ENCODE measurements around the gene BTG3. TPM values are rescaled to one million over a fixed set of nuclear protein-coding genes. Genes with fewer than 3 reads are reported as not detected.

BTG3 gene
- total and polyA plus RNA-seq, 2 donors (not counting 3 experiments of a cell fraction or from before 2014, with no cell fraction given), result 18.1 to 37.2 TPM

- ChIA-PET CTCF (no interaction called here), POLR2A (no interaction called here)
- TF ChIP-seq FOS (IDR thresholded peaks at IDR 0.05; ENCODE audit: borderline replicate concordance, insufficient read depth, low read length), result no peak
- no peak for TF ChIP-seq POLR2AphosphoS5 (IDR thresholded peaks at IDR 0.05; ENCODE audit: insufficient read depth, low read depth, low read length)
- no peak for TF ChIP-seq MYC (IDR thresholded peaks at IDR 0.05; ENCODE audit: low read depth, low read length)
- TF ChIP-seq GATA2 (IDR thresholded peaks at IDR 0.05; ENCODE audit: insufficient read depth, insufficient read length, low read depth, low read length), result no peak
- TF ChIP-seq MAX (IDR thresholded peaks at IDR 0.05; ENCODE audit: insufficient read depth, insufficient read length), result no peak
- TF ChIP-seq POLR2A (IDR thresholded peaks at IDR 0.05; ENCODE audit: low read depth, low read length), result no peak
- TF ChIP-seq EZH2 (IDR thresholded peaks at IDR 0.05; ENCODE audit: borderline replicate concordance, low read depth, low read length, severe bottlenecking), result no peak
- TF ChIP-seq JUN (IDR thresholded peaks at IDR 0.05; ENCODE audit: borderline replicate concordance, insufficient read depth, insufficient read length, low read depth), result no peak
- no peak for TF ChIP-seq CTCF (IDR thresholded peaks at IDR 0.05; ENCODE audit: extremely low read depth in 1 of 2, insufficient read depth in 1 of 2, low read depth in 1 of 2, low read length in 2 of 2)
- H3K27me3 ChIP-seq (ENCODE audit: control insufficient read depth in 2 of 2, insufficient read depth in 2 of 2, low read length in 2 of 2), result no peaks in the 10 kb centered on the region
- no peaks in the 10 kb centered on the region for H3K36me3 ChIP-seq (ENCODE audit: control insufficient read depth in 2 of 2, extremely low read depth in 1 of 2, insufficient read depth in 2 of 2, low read length in 2 of 2)
- DNase-seq (ENCODE audit: low read depth, low spot score) (no peak), FAIRE-seq (no peak)
- dilution Hi-C loops (cut with MboI; ENCODE audit: extremely low pct_ligation_motif_present, low sequenced_read_pairs) (no loop called here), intact Hi-C loops (cut with micrococcal nuclease) (no loop called here)
- no peaks in the 10 kb centered on the region for H3K4me1 ChIP-seq (ENCODE audit: control insufficient read depth, extremely low read depth, insufficient read depth, low read length)
- no peak overlapping the region for H3K4me3 ChIP-seq (replicated peaks in 1 of 3; ENCODE audit: insufficient read depth in 1 of 3, low read depth in 1 of 3, low read length in 3 of 3)
- H4K20me1 ChIP-seq (replicated peaks; ENCODE audit: control insufficient read depth, extremely low read depth, insufficient read depth, low read length), result no peaks in the 10 kb centered on the region
- no peak overlapping the region for H3K9ac ChIP-seq (replicated peaks; ENCODE audit: extremely low read depth, insufficient read depth, low read length)
- H3K9me1 ChIP-seq (replicated peaks; ENCODE audit: control insufficient read depth, extremely low read depth, insufficient read depth, low read length), result no peaks in the 10 kb centered on the region
- BruUV-seq (replicated peaks), result no TSS peak
- no peak overlapping the region for H3K27ac ChIP-seq (ENCODE audit: insufficient read depth, low read depth, low read length)
- no peak overlapping the region for H2AFZ ChIP-seq (ENCODE audit: low read depth, low read length)
- no peaks in the 10 kb centered on the region for H3K9me3 ChIP-seq (replicated peaks; ENCODE audit: control insufficient read depth, insufficient read depth, low read length)
- no peaks in the 10 kb centered on the region for H3K79me2 ChIP-seq (ENCODE audit: control insufficient read depth, insufficient read depth, low read length)
- H3K4me2 ChIP-seq (ENCODE audit: insufficient read depth, low read length), result no peak overlapping the region
Measured at GRCh38 chr21:17636711-17637110, 24.0 kb upstream of the BTG3 start.

Measured in endothelial cell of umbilical vein (primary cell).